Transverse colon (tissue), 4 donors: ENCODE results near the gene MPPED2. TPM values are rescaled to one million over a fixed set of nuclear protein-coding genes. Genes with fewer than 3 reads are reported as not detected.

ENCODE experiments used
- DNase-seq: peaks from one replicate; pipeline ENCODE4 v3.0.0-alpha.2; 2019
- H3K27ac ChIP-seq, 4 donors: fragments of 200-600 bp; sonication (generic); 2 replicates each; pipeline ENCODE4 v1.5.1; 2016 to 2018; ENCODE audit warnings: inconsistent platforms in 4 of 4
- H3K27me3 ChIP-seq: fragments of 200-600 bp; sonication (generic); 2 replicates; pipeline ENCODE4 v1.5.1; 2017; ENCODE audit warnings: inconsistent platforms
- H3K36me3 ChIP-seq, 4 donors: fragments of 200-600 bp; sonication (generic); 2 replicates each; pipeline ENCODE4 v1.5.1; 2017 to 2019; ENCODE audit warnings: inconsistent platforms in 4 of 4
- H3K4me1 ChIP-seq, 4 donors: fragments of 200-600 bp; sonication (generic); 2 replicates each; pipeline ENCODE4 v1.5.1; 2017 to 2020; ENCODE audit warnings: inconsistent platforms in 4 of 4
- H3K4me3 ChIP-seq, 4 donors: fragments of 200-600 bp; sonication (generic); 1 replicate in 1 of 4; 2 replicates in 3 of 4; pipeline versions ENCODE4 v1.5.1 to v1.6.1; 2017 to 2019; ENCODE audit warnings: inconsistent platforms in 4 of 4
- H3K9me3 ChIP-seq, 2 donors: fragments of 200-600 bp; sonication (generic); 2 replicates each; pipeline ENCODE4 v1.5.1; 2017 to 2019; ENCODE audit warnings: inconsistent platforms in 2 of 2
- CTCF ChIP-seq, 5 experiments: fragments of 200-600 bp in 3 of 5; fragments of 450-650 bp in 2 of 5; sonication (generic) in 3 of 5; IDR thresholded peaks; 1 replicate in 2 of 5; 2 replicates in 3 of 5; pipeline ENCODE4 v1.5.1; 2016 to 2017; ENCODE audit warnings: antibody characterized with exemption in 5 of 5, inconsistent platforms in 3 of 5, mild to moderate bottlenecking in 2 of 5, moderate library complexity in 1 of 5
- EP300 ChIP-seq: sonication (generic); formaldehyde crosslinking; IDR thresholded peaks from one replicate; pipeline ENCODE4 v1.6.1; 2017; ENCODE audit warnings: antibody characterized with exemption, low read depth
- POLR2A ChIP-seq: fragments of 450-650 bp; IDR thresholded peaks from one replicate; pipeline ENCODE4 v1.6.1; 2016; ENCODE audit warnings: antibody characterized with exemption, mild to moderate bottlenecking, moderate library complexity
- POLR2AphosphoS5 ChIP-seq, 3 donors: sonication (generic); formaldehyde crosslinking; IDR thresholded peaks; one replicate each; pipeline ENCODE4 v1.6.1; 2016; ENCODE audit warnings: antibody characterized with exemption in 3 of 3
- WGBS, 2 donors: methylation state at CpG; one replicate each; pipeline ENCODE4 v1.1.5; 2018; ENCODE audit warnings: low coverage in 1 of 2; 5-methylcytosine and 5-hydroxymethylcytosine counted together
- in situ Hi-C, 4 donors: fragments of 200-750 bp; cut with MboI; loops; one replicate each; pipeline versions ENCODE4 v1.15.0 to v1.15.1; 2017; ENCODE audit warnings: low sequenced_read_pairs in 3 of 4, low pct_ligation_motif_present in 1 of 4, low pct_unique_long_range_greater_than_20kb in 1 of 4
- intact Hi-C: fragments of 100-400 bp; cut with DNase I; formaldehyde crosslinking; loops from one replicate; pipeline ENCODE4 v1.15.1; 2023; ENCODE audit warnings: low total_unique reads
- total RNA-seq, 4 donors: library from RNA; depleted of rRNA; stranded (reverse); fragments of >200 nt; gene quantifications; one replicate each; pipeline ENCODE4 v1.1.0, GENCODE V29; 2016

MPPED2 gene
- total RNA-seq, 4 donors from 2014 or later, result 1.4 to 1.6 TPM; not detected in 2

- in situ Hi-C loops, result no loop called here
- Histone ChIP-seq H3K4me1 (peaks cover 0 to 12% (median 10%) of the 10 kb centered on the region in 4 donors), H3K27ac (no peak overlapping the region), H3K36me3 (no peaks in the 10 kb centered on the region), H3K9me3 (no peaks in the 10 kb centered on the region), H3K27me3 (no peaks in the 10 kb centered on the region), H3K4me3 (no peak overlapping the region)
- TF ChIP-seq POLR2AphosphoS5 (IDR thresholded peaks at IDR 0.05) (no peak), EP300 (no peak), POLR2A (no peak), CTCF (IDR thresholded peaks at IDR 0.05) (no peak)
- 84 to 92% methylated on average over 3 of the region's 3 CpGs for WGBS, 2 donors
- intact Hi-C loops, result no loop called here
- no peak for DNase-seq
These were observed 127.6 kb downstream of the MPPED2 start for GRCh38 chr11:30458541-30458940.

- Histone ChIP-seq H3K4me1 (peaks cover 0 to 18% (median 10%) of the 10 kb centered on the region in 4 donors), H3K4me3 (no peak overlapping the region), H3K9me3 (no peaks in the 10 kb centered on the region), H3K27ac (no peak overlapping the region), H3K27me3 (no peaks in the 10 kb centered on the region), H3K36me3 (no peaks in the 10 kb centered on the region)
- no peak for TF ChIP-seq POLR2AphosphoS5 (IDR thresholded peaks at IDR 0.05)
- no peak for TF ChIP-seq EP300
- no peak for TF ChIP-seq CTCF (IDR thresholded peaks at IDR 0.05)
- TF ChIP-seq POLR2A, result no peak
- WGBS, 2 donors, result 76 to 84% methylated on average over 3 of the region's 3 CpGs
- intact Hi-C loops (no loop called here), in situ Hi-C loops (no loop called here)
- DNase-seq, result no peak
These were observed 129.1 kb downstream of the MPPED2 start for GRCh38 chr11:30457087-30457486.

GRCh38 chr11:30455025-30455424 lies 131.1 kb downstream of the MPPED2 start:
- peak overlapping the region in 1 of 4 donors; percentile 17 for H3K27ac ChIP-seq
- no peak overlapping the region for H3K4me3 ChIP-seq
- no peaks in the 10 kb centered on the region for H3K27me3 ChIP-seq
- no peak for DNase-seq
- intact Hi-C loops, result no loop called here
- no peaks in the 10 kb centered on the region for H3K9me3 ChIP-seq
- in situ Hi-C loops, result no loop called here
- 64% methylated on average over 2 of the region's 2 CpGs; no CpG with 5 or more reads in 1 of the 2 donors for WGBS, 2 donors
- TF ChIP-seq POLR2AphosphoS5 (IDR thresholded peaks at IDR 0.05) (no peak), EP300 (no peak)
- H3K4me1 ChIP-seq, result peaks cover 0 to 18% (median 10%) of the 10 kb centered on the region in 4 donors
- no peaks in the 10 kb centered on the region for H3K36me3 ChIP-seq

GRCh38 chr11:30454541-30454940 lies 131.6 kb downstream of the MPPED2 start:
- H3K4me3 ChIP-seq, result no peak overlapping the region
- peaks cover 0 to 18% (median 10%) of the 10 kb centered on the region in 4 donors for H3K4me1 ChIP-seq
- intact Hi-C loops (no loop called here), in situ Hi-C loops (no loop called here)
- TF ChIP-seq POLR2AphosphoS5 (IDR thresholded peaks at IDR 0.05) (no peak), EP300 (no peak), POLR2A (no peak), CTCF (IDR thresholded peaks at IDR 0.05) (no peak)
- H3K27me3 ChIP-seq, result no peaks in the 10 kb centered on the region
- H3K36me3 ChIP-seq, result no peaks in the 10 kb centered on the region
- DNase-seq, result no peak
- H3K27ac ChIP-seq, result no peak overlapping the region
- H3K9me3 ChIP-seq, result no peaks in the 10 kb centered on the region
- 60 to 61% methylated on average over 2 of the region's 2 CpGs for WGBS, 2 donors

GRCh38 chr11:30454111-30454510 lies 132.0 kb downstream of the MPPED2 start:
- WGBS, 2 donors, result 18 to 20% methylated on average over 5 of the region's 5 CpGs
- in situ Hi-C loops, result no loop called here

More at GRCh38 chr11:30454111-30454510, 132.0 kb downstream of the MPPED2 start:
- H3K27ac ChIP-seq, result no peak overlapping the region
- H3K4me1 ChIP-seq, result peaks cover 0 to 18% (median 10%) of the 10 kb centered on the region in 4 donors
- H3K36me3 ChIP-seq, result no peaks in the 10 kb centered on the region
- H3K9me3 ChIP-seq, result no peaks in the 10 kb centered on the region
- no peaks in the 10 kb centered on the region for H3K27me3 ChIP-seq
- DNase-seq, result no peak
- no peak overlapping the region for H3K4me3 ChIP-seq
- intact Hi-C loops, result no loop called here
- TF ChIP-seq POLR2A, result no peak
- peak in 2 of 3 donors; percentile 26 to 39 for TF ChIP-seq POLR2AphosphoS5 (IDR thresholded peaks at IDR 0.05)
